Hematopoietic multipotent progenitor cell treated with erythropoietin and hydrocortisone succinate and interleukin-3 and kit ligand, for 17 days (in vitro differentiated cells): ENCODE data around the gene TMEM259.
A peak's percentile ranks its signal among the peaks of the same experiment; 100 is the strongest.
"Not testable (repeated sequence)": the region's sequence is repeated elsewhere in the genome, so short reads cannot be mapped to it uniquely, and the experiment has no call there.

Experiments used
- DNase-seq: peaks from one replicate; pipeline ENCODE4 v3.0.0-alpha.2; 2015; ENCODE audit warnings: low spot score

Gene TMEM259

DNA sequence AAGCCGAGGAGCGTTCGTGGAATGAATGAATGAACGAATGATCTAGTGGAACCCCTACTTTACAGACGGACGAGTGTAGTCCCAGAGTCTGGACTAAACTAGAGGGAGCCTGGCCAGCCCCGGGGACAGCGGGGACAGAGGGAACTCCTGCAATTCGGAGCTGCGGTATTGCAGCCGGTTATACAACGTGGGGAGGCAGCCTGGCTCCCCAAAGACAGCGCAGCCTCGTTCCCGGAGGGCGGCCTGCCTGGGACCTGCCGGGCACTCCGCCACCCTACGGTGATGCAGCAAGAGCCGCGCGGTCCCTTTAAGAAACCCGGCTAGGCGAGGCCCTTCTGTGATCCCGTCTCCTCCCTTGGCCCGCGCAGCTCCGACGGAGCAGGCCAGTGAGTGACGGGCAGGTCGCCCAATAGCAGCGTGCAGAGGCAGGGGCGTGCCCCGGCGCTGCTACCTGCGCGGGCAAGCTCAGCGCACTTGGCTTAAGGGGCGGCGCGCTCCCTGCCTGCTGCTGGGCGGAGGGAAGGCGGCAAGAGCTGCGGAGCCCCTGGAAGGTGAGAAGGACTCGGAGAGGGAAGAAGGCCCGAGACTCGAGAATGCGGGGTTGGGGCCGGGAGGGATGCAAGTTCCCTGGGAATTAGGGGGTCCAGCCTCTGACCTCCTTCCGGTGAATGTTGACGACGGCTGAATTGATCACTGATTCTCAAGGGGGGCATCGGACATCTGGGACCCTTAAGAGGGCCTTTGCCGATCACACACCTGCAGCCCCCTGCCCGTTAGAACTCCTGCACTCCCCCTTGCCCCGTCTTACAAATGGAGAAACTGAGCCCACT is 18.9 kb upstream of the TMEM259 start, which contains the start of gene ABCA7:
Gene ABCA7, plus strand, starts transcription at position 462 of the 830 bp plus-strand sequence. CDS start 1,255 bp downstream, outside the sequence.
- DNase-seq = peak; percentile 99

DNA sequence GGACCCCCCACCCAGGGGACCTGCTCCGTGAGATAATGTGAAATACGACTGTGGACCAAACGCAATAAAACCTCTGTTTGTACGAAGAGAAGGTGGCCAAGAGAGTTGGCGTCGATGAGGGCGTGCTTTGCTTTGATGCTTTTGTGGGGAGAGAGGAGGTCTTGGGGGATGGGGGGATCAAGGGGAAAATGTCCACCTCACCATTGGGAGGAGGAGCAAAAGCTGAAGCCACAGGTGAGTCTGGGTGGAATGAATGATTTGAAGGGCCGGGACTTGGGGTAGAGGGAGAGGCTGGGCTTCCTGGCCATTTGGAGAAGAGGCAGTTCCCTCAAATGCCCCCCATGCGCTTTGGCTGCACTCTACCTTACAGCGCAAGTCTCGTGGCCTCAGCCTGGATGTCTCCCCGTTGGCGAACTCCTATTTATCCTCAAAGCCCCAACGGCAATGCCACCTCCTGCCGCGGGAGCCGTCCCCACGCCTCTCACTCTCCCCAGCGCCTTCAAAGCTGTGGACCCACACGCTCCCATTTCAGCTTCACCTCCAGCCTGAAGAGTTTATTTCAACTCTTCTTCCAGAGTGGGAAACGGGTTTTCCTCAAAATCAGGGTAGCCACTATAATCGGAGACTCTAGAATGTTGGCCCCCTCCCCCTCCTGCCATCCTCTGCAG is 18.2 kb upstream of the TMEM259 start:
- DNase-seq = no peak

- DNase-seq = no peak
Measured at GRCh38 chr19:1037621-1038064, 16.7 kb upstream of the TMEM259 start.

- no peak for DNase-seq
Measured at GRCh38 chr19:1035998-1036621, 15.2 kb upstream of the TMEM259 start.

- DNase-seq = no peak
Measured at GRCh38 chr19:1032264-1032867, 11.4 kb upstream of the TMEM259 start.

- no peak for DNase-seq
Measured at GRCh38 chr19:1028062-1028926, 7.4 kb upstream of the TMEM259 start.

GRCh38 chr19:1027650-1028061 is 6.7 kb upstream of the TMEM259 start:
- DNase-seq = no peak

DNA sequence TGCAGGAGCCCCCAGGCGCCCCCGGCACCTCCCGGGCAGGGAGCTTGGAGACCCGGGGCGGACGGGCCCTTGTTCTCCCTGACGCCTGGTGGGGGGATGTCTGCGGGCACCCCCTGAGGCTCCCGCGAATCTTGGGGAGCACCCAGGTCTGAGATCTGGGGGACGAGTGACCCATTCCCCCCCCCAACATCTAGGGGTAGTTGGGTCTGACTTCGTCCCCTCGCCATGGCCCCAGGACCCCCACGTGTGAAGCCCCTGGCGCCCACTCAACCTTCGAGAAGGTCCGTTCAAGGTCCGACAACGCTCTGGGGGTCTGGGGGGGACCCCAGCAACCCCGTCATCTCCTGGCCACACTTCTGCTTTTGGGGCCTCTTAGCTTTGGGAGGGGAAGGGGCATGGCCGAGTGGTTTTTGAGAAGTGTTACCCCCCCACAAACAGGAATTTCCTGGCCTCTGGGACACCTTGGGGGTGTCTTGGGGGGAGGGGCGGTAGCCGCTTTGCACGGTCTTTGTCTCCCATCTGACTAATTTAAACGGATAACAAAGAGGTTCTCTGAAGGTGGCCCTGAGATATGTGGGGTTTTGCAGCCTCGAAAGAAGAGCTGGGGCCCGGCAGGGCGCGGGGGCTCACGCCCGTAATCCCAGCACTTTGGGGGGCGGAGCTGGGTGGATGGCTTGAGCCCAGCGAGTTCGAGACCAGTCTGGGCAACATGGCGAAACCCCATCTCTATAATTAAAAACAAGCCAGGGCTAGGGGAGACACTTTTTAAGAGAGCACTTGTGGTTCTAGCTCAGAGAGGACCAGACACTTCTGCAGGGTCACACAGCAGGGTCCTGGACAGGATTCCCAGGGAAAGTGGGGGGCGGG is 6.1 kb upstream of the TMEM259 start:
- DNase-seq = no peak

DNA sequence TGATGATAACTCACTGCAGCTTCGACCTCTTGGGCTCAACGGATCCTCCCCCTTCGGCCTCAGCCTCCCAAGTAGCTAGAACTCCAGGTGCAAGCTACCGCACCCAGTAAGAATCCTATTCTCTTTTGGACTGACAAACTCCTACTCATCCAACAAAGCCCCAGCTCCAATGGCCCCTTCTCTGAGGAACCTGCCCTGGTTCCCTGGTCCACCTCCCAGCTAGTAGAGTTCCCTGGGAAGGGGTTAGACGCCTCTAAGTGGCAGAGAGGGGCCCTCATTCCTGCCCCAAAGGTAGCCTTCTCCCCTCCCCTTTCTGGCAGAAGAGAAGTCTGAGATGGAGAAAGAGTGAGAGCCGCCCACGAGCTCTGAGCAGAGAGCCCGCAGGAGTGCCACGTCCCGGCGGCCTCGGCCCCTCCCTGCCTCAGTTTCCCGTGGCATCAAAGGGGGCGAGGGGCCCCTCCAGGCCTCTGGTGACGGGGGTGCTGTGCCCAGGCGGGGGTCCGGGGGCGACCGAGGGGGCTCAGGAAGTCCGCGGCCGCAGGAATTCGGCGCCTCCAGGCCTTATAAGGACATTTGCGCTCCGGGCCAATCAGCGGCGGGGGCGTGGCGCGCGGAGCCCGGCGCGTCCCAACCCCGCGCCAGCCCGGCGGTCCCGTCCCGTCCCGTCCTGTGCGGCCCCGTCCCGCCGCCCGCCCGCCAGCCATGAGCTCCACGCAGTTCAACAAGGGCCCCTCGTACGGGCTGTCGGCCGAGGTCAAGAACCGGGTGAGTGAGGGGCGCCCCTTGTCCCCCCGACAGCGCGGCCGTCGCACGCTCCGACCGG is 5.2 kb upstream of the TMEM259 start, which contains the start of gene CNN2:
Gene CNN2, plus strand, starts transcription at position 649 of the 823 bp plus-strand sequence. Its CDS starts 54 bp downstream, at position 703.
- DNase-seq = peak; percentile 37

DNA sequence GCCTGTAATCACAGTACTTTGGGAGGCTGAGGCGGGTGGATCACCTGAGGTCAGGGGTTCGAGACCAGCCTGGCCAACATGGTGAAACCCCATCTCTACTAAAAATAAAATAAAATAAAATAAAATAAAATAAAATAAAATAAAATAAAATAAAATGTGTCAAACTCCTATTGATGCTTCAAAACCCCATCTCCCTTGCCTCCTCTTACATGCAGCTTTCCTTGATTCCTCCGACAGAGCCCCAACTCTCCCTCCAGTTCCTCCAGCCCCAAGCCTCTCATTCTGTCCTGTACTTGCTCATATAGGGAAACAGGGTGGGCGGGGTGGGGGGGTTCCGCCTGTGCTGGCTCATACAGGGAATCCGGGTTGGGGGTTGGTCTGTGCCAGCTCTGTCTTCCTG is 4.2 kb upstream of the TMEM259 start:
- not testable (repeated sequence) for DNase-seq

DNA sequence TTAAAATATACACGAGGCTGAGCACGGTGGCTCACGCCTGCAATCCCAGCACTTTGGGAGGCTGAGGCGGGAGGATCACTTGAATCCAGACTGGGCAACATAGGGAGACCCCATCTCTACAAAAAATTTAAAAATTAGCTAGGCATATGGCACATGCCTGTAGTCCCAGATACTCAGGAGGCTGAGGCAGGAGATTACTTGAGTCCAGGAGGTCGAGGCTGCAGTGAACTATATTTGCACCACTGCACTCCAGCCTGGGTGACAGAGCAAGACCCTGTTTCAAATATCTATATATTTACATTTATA is 2.9 kb upstream of the TMEM259 start:
- DNase-seq = not testable (repeated sequence)

- DNase-seq = peak; percentile 29
Measured at GRCh38 chr19:1019980-1020867, 699 bp downstream of the TMEM259 start.

GRCh38 chr19:1019616-1019961 is 1.3 kb downstream of the TMEM259 start:
- DNase-seq = no peak

DNA sequence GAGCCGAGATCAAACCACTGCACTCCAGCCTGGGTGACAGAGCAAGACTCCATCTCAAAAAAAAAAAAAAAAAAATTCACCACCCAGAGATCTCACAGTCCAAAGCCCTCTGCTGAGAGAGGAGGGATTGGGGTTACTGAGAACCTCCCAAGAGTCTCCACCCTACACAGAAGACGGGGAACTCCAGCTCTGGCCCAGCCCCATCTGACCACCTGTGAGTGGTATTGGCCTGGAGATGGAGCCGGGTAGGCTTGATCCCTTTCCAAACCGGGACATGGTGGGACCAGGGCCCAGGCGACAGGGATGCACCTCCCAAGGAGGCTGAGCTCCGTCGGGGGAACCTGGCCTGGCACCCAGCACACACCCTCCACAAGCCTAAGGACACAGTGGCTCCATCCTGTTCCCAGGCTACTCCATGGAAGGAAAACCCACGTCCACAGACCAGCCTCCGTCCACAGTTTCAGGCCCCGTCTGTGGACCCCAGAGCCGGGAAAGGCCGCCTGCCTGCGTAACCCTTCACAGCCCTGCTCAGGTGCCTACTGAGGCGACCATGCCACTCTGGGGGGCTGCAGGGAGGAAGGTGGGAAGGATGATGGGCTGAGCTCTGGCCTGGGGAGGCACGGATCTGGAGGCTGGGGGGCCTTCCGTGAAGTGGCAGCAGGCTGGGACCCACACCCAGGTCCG is 1.8 kb downstream of the TMEM259 start:
- DNase-seq = no peak

GRCh38 chr19:1018393-1018792 is 2.5 kb downstream of the TMEM259 start:
- DNase-seq = no peak

GRCh38 chr19:1017906-1018305 is 3.0 kb downstream of the TMEM259 start:
- no peak for DNase-seq

- DNase-seq = no peak
Measured at GRCh38 chr19:1017115-1017905, 3.6 kb downstream of the TMEM259 start.
